Esophagus muscularis mucosa (tissue), 4 donors: Measurements from ENCODE around the gene ZNF296.

ENCODE experiments used
- EP300 ChIP-seq: sonication (generic); formaldehyde crosslinking; IDR thresholded peaks from one replicate; pipeline ENCODE4 v1.6.1; 2017; ENCODE audit warnings: antibody characterized with exemption
- POLR2A ChIP-seq: fragments of 450-650 bp; IDR thresholded peaks from one replicate; pipeline ENCODE4 v1.6.1; 2017; ENCODE audit warnings: antibody characterized with exemption, moderate library complexity, mild to moderate bottlenecking, low read depth
- TF ChIP-seq, protein P1 (sequence below), 3 experiments: fragments of 200-600 bp in 2 of 3; fragments of 450-650 bp in 1 of 3; sonication (generic) in 2 of 3; IDR thresholded peaks; one replicate each; pipeline ENCODE4 v1.5.1; 2017 to 2019; ENCODE audit warnings: antibody characterized with exemption in 3 of 3, mild to moderate bottlenecking in 2 of 3, moderate library complexity in 1 of 3

- TF ChIP-seq, protein P1, sequence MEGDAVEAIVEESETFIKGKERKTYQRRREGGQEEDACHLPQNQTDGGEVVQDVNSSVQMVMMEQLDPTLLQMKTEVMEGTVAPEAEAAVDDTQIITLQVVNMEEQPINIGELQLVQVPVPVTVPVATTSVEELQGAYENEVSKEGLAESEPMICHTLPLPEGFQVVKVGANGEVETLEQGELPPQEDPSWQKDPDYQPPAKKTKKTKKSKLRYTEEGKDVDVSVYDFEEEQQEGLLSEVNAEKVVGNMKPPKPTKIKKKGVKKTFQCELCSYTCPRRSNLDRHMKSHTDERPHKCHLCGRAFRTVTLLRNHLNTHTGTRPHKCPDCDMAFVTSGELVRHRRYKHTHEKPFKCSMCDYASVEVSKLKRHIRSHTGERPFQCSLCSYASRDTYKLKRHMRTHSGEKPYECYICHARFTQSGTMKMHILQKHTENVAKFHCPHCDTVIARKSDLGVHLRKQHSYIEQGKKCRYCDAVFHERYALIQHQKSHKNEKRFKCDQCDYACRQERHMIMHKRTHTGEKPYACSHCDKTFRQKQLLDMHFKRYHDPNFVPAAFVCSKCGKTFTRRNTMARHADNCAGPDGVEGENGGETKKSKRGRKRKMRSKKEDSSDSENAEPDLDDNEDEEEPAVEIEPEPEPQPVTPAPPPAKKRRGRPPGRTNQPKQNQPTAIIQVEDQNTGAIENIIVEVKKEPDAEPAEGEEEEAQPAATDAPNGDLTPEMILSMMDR (IDR thresholded peaks at IDR 0.05), result no peak
- no peak for TF ChIP-seq POLR2A
- TF ChIP-seq EP300, result no peak
Observed at GRCh38 chr19:45090606-45091005, 14.3 kb upstream of the ZNF296 start.
